Measurements from ENCODE around the gene PLA2G4E. TPM values are rescaled to one million over a fixed set of nuclear protein-coding genes. Genes with fewer than 3 reads are reported as not detected.

PLA2G4E gene
- total RNA-seq, 1 experiment from 2014 or later, result not detected

GRCh38 chr15:41965441-41966413, 55.1 kb downstream of the PLA2G4E start:
- DNase-seq (ENCODE audit: extremely low read depth, low read depth), result no peak

GRCh38 chr15:41961595-41962202, 59.1 kb downstream of the PLA2G4E start:
- no peak for DNase-seq (ENCODE audit: extremely low read depth, low read depth)

GRCh38 chr15:41961001-41961518, 59.8 kb downstream of the PLA2G4E start:
- DNase-seq (ENCODE audit: extremely low read depth, low read depth), result no peak

GRCh38 chr15:41958002-41958420, 62.8 kb downstream of the PLA2G4E start:
- DNase-seq (ENCODE audit: extremely low read depth, low read depth), result no peak

- no peak for DNase-seq (ENCODE audit: extremely low read depth, low read depth)
Measured at GRCh38 chr15:41957021-41957897, 63.6 kb downstream of the PLA2G4E start.

- no peak for DNase-seq (ENCODE audit: extremely low read depth, low read depth)
Measured at GRCh38 chr15:41955807-41956525, 64.9 kb downstream of the PLA2G4E start.

DNA sequence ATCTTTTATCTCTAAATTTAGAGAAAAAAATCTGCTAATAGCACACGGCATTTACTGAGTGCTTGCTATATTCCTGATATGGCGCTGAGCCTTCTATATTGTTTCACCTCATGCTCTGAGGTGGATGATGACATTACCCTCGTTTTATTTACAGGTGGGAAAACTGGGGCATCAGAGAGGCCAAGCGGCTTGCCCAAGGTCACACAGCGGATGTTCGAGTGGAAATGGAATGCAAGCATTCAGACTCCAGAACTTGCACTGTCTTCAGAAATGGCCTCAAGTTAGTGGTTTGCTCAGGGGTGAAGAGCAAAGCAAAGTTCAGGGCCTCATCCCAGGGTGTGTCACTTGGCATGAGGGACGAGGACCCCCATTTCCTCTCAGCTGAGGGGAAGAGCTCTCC, 65.7 kb downstream of the PLA2G4E start:
- no peak for DNase-seq (ENCODE audit: extremely low read depth, low read depth)

GRCh38 chr15:41954036-41954435, 66.8 kb downstream of the PLA2G4E start:
- DNase-seq (ENCODE audit: extremely low read depth, low read depth), result no peak

DNA sequence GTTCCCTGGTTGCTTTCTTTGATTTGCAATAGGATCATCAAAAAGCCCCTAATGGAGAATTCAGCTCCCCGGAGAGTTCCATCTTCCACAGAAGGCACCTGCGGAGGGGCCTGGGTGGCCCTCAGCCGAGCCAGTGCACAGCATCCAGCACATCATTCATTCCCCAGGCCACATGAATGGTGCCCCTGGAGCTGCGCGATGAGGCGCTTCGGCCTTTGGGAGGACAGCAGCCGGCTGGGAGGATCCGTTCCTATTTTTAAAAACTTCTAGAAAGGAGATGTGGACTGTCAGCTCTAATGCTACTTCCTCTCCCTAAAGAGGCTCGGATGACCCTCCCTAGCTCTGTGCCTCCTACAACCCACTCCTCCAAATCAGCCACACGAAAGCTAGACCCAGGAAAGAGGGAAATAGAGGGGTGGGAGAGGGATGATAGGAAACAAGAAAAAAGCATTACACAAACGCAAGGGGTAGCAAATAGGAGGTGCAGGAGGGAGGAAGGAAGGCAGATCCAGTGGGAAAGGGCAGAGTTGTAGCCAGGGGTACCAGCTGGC, 68.8 kb downstream of the PLA2G4E start:
- no peak for DNase-seq (ENCODE audit: extremely low read depth, low read depth)

DNA sequence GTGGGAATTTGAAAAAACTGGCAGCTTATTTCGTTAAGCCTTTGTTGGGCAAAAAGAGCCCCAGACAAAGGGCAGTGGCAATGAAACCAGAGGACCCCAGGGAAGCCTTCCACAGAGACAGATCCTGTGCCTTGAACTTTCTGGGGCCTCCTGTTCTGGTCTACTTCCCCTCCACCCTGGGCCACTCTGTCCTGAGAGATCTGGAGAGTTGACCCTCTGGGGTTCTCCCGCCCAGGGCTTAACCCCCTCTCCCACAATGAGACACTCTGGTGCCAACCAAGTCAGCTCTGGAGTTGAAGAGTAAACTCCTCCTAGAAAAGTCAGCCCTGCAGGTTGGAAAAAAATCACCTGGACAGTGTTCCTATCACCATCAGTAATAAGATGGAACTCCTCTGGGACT, 69.3 kb downstream of the PLA2G4E start:
- DNase-seq (ENCODE audit: extremely low read depth, low read depth), result no peak

DNA sequence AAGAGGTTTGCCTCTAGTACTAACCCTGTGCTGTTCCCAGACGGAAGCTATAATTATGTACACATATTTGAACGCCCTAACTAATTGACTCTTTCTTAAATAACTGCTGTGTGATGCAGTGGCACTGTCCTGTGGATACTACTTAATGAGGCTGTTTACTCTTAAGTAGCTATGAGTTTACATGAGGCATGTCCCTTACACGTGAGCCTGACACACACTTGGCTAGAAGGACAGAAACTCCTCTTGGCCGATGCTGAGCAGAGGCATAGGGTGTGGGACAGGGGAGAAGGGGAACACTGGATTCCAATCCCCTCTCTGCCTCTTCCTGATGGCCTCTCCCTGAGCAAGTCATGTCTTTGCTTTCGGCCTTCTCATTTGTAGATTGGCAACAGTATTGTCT, 70.4 kb downstream of the PLA2G4E start:
- no peak for DNase-seq (ENCODE audit: extremely low read depth, low read depth)

GRCh38 chr15:41950127-41950483, 70.7 kb downstream of the PLA2G4E start:
- DNase-seq (ENCODE audit: extremely low read depth, low read depth), result no peak

DNA sequence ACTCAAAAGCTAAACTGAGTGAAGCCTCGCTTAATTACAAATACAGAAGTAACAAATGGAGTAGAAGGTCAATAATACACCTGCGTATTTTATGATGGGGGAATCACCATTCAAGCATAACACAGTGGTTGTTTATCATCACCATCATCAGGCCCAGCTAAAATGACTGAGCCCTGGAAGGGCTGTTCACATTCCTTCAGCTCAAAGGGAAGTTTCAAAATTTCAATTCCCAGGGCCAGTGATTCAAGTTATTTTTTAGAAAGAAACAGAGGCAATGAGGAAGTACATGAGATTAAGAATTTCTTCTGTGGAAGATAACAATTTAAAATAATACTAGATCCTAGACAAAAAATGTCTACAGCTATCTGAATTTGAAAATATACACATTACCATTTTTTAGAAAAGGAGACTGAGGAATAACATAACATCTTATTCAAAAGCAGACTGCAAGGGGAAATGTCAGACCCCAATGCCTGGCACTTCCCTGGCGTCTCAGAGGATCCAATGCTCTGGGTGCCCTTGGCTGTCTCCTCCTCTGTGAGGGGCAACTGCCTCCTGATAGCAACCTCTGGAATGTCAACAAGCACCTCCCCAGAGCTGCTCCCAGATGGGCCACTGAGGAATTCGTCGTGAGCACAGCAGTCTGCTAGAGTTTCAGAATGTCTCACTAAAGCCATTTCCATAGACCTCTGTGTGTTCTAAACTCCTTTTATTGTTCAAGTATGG, 71.3 kb downstream of the PLA2G4E start:
- no peak for DNase-seq (ENCODE audit: extremely low read depth, low read depth)

DNA sequence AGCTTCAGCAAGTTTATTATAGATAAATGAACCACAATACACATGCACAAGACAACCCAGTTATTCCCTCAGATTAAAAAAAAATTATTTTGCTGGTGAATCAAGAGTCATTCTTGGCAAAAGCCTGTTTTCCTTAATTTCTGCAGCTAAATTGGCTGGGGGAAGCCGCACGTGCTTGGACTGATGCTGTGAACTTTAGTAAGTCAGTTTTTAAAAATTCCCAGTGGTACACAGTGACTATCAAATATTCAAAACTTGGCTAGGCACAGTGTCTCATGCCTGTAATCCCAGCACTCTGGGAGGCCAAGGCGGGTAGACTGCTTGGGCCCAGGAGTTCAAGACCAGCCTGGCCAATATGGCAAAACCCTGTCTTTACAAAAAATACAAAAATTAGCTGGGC, 72.4 kb downstream of the PLA2G4E start:
- DNase-seq (ENCODE audit: extremely low read depth, low read depth), result no peak

DNA sequence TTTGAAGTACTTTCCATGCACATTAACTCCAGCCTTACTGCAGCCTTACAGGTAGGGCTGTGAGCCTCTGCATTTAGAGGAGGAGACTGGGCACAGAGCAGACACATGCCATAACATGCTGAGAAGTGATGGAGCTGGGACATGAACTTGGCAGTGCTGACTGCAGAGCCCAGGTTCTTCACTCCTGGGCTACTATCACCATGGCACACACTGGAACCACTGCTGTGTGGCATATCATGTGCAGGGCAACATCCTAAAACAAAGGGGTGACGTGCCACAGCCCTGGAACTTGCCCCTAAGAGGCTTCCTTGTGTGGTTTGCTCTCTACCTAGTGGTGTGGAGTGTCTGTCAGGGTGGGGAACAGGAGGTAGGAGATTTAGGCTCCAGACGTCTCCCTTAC, 73.9 kb downstream of the PLA2G4E start:
- no peak for DNase-seq (ENCODE audit: extremely low read depth, low read depth)

GRCh38 chr15:41945731-41946130, 75.1 kb downstream of the PLA2G4E start:
- no peak for DNase-seq (ENCODE audit: extremely low read depth, low read depth)

DNA sequence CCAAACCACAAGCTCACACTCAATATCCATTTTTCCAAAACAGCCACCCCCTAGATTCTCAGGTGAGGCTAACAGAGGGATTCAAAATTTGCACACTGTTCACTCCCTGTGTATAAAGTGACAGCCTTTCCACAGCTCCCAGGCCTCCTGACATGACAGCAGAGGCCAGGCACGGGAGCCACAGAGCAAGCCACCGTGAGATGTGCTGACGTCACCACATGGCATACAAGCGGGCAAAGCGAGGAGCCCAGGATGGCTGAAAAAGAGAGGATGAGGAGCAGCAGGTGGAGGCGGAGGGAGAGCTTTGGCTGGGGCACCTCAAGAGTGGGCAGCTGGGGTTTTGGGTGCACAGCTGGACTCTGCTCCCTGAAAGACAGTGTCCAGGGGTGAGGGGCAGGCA, 75.6 kb downstream of the PLA2G4E start:
- DNase-seq (ENCODE audit: extremely low read depth, low read depth), result peak; percentile 36

- peak; percentile 60 for DNase-seq (ENCODE audit: extremely low read depth, low read depth)
Measured at GRCh38 chr15:41944313-41944940, 76.4 kb downstream of the PLA2G4E start.

All from NCI-H460 (cell line).